HG02623 (cell line): Measurements from ENCODE around the gene ACAP3.

Experiments used
- ATAC-seq: cut with Tn5 transposase; IDR thresholded peaks from one replicate; pipeline ENCODE4 v1.9.1; 2021; ENCODE audit warnings: moderate library complexity; ENCODE audit not compliant: unreplicated experiment

ACAP3 gene

DNA sequence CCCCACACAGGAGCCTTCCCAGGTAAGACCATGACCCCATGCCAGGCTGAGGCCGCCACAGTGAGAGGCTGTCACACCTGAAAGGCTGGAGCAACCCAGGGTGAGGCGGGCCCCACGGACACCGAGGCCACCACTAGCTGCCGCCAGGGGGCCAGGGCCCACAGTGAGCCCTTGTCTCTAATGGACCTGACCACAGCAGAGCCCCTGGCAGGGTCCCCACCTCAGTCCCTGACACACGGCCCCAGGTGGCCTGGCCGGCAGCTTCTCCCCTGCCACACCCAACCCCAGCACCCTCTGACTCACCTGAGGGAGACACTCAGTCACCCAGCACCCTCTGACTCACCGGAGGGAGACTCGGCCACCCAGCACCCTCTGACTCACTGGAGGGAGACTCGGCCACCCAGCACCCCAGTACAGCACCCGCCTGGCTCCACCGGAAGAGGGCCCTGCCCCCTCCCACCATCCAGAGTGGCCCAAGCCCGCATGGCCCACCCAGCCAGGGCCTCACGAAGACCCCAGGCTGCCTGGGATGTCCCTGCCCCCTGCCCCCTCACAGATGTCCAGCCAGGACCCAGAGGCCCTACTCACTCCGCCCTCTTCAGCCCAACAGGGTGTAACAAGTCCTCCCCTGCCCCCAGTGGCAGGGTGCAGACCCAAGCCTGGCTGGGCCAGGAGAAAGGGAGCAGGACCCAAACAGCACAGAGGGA is 37.1 kb upstream of the ACAP3 start:
- ATAC-seq, result no peak

DNA sequence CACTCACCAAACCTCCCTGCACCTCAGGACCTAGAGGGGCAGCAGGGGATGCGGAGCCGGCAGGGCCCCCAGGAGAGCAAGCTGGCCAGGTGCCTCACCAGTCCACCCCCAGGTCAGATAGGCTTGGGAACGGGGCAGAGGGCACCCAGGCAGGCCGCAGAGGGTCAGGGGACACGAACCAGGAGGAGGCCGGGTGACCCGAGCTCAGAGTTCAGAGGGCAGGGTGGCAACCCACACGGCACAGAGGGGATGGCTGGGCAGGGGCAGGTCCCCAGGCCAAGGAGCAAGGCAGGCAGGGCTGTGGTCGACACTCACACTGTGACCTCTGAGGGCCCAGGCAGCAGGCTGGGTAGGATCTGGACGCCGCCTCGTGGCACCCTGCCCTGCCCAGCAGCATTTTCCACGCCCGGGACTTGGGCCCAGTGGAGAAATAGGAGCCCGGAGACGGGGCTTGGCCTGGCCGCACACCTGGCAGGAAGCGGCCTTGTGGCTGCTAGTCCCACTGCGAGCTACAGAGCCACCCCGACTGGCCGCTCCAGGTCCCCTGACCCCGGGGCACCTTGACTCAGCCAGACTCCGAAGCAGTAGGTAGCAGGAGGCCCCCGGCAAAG is 36.2 kb upstream of the ACAP3 start:
- ATAC-seq, result no peak

GRCh38 chr1:1342584-1343115 is 34.9 kb upstream of the ACAP3 start:
- ATAC-seq, result no peak

- no peak for ATAC-seq
Observed at GRCh38 chr1:1342061-1342562, 34.4 kb upstream of the ACAP3 start.

GRCh38 chr1:1341549-1342021 is 33.9 kb upstream of the ACAP3 start:
- ATAC-seq, result no peak

DNA sequence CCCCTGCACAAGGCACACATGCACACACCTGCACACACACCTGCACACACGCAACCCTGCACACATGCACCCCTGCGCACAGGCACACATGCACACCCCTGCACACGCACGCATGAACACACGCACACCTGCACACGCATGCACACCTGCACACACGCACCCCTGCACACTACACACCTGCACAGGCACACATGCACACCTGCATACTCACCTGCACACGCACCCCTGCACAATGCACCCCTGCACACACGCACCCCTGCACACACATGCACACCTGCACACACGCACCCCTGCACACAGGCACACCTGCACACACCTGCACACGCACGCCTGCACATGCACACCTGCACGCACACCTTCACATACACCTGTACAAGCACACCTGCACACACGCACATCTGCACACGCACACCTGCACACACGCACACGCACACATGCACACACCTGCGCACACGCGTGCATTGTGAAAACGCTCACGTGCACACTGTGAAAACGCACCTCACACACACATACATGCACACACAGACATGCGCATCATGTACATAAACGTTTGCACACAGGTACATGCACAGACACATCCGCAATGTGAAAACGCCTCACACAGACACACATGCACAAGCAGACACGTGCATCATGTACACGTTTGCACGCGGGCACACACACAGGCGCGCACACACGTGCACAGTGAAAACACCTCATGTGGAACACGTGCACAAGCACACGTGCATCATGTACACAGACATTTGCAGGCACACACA is 33.2 kb upstream of the ACAP3 start:
- no peak for ATAC-seq

DNA sequence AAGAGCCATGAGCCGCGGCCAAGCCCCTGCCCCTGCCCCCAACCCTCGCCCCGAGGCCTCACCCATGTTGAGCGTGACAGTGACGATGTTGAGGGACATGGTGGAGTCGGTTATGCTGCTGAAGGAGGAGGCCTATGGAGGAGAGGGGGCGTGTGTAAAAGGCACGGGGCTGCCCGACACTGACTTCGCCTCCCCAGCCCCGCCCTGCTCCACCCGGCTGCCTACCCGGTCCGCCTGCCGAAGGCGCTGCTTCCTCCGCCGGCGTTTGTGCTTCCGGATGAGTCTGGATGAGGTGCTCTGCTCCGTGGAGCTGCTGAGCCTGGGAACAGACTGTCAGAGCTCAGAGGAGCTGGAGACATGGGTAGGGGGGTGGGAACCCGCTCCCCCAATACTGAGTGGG is 32.5 kb upstream of the ACAP3 start:
- ATAC-seq, result no peak

DNA sequence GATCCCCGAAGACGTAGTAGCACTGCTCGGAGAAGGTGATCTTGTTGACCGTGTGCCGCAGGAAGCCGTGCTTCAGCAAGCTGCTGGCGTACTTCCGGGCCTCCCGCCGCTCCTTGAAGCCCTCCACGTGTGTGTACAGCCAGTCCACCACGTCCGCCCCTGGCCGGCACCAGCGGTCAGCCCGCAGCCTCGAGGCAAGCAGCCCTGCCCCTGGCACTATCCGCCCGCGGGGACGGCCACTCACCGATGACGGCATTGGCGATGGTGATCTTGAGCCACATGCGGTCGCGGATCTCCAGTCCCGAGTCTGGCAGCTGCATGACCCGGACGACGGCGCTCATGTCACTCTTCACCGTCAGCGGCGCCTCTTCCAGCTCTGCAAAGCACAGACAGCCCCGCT is 30.5 kb upstream of the ACAP3 start:
- no peak for ATAC-seq

- ATAC-seq, result no peak
Observed at GRCh38 chr1:1337793-1338147, 30.0 kb upstream of the ACAP3 start.

DNA sequence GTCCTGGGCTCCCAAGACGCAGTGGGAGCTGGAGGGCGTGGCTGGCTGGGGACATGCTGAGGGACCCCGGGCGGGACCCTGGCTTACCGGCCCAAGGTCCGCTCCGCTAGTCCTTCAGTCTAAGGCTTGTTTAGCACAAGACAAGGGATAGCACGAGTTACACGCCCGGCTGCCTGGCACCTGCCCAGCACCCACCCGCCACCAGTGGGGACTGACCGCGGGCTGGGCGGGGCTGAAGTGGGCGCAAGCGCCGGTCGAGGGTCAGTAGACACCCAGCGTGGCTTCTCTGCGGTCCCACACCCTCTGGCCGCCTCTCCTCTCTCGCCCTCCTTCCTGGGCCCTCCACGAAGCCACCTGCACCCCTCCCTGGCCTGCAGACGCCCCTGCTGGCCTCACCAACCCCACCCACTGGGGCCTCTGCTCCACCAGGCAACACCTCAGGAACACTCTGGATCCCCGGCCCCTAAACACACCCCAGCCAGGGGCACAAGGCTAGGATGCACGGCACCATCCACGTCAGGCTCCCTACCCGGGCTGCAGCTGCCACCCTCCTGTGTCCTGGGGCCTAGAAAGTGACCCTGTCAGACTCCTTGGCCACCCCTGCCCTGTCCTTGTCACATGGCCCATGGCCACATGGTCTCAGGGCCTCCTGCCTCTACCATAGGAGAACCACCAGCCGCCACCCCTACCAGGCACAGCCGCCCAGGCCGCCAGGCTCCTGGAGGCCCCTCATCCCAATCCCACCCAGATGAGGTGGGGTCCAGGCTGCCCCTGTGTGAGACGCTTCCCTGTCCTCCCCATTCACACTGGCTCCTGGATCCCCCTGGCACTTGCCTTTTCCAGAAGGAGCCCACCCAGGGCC is 29.4 kb upstream of the ACAP3 start:
- ATAC-seq, result no peak

GRCh38 chr1:1336446-1336845 is 28.7 kb upstream of the ACAP3 start:
- no peak for ATAC-seq

DNA sequence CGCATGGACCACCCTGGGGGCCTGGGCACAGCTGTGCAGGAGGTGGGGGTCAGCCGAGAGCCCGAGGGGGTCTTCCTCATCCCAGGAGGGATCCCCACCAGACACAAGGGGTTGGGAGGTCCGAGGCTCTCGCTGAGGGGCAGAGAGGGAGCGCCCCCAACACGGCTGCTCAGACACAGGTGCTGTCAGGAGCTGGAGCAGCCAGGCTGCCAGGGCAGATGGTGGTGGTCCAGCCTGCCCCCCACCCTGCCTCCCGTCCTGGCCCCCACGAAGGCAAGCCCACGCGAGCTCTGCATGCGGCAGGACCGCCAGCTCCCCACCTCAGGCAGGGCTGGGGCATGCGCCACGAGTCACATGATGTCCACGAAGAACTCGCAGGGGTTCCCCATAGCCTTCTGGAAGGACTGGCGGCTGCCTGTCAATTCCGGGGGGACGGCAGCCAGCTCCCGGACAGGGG is 28.1 kb upstream of the ACAP3 start:
- no peak for ATAC-seq

- ATAC-seq, result no peak
Observed at GRCh38 chr1:1335283-1335682, 27.6 kb upstream of the ACAP3 start.

DNA sequence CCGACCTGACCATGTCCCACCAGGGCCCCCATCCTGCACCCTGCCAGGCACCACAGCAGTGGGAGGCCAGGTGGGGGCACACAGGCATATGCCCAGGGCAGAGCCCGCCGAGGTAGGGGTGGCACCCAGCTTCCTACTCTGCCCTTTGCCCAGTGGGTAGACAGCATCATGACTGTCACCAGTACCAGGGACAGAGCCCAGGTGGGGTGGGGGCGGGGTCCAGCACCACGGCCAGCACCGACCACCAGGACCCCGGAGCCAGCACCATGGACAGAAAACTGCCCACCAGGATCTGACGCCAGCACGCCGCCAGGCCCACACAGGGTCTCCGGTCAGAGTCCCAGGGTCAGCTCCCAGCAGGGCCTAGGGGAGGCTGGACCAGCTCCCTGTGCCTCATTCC is 27.1 kb upstream of the ACAP3 start:
- ATAC-seq, result no peak

DNA sequence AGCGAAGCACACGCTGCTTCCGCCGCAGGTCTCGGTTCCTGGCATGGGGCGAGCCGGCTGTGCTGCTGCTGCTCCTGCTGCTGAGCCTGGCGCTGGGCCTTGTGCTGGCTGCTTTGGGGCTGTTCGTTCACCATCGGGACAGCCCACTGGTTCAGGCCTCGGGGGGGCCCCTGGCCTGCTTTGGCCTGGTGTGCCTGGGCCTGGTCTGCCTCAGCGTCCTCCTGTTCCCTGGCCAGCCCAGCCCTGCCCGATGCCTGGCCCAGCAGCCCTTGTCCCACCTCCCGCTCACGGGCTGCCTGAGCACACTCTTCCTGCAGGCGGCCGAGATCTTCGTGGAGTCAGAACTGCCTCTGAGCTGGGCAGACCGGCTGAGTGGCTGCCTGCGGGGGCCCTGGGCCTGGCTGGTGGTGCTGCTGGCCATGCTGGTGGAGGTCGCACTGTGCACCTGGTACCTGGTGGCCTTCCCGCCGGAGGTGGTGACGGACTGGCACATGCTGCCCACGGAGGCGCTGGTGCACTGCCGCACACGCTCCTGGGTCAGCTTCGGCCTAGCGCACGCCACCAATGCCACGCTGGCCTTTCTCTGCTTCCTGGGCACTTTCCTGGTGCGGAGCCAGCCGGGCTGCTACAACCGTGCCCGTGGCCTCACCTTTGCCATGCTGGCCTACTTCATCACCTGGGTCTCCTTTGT is 26.0 kb upstream of the ACAP3 start:
- no peak for ATAC-seq

DNA sequence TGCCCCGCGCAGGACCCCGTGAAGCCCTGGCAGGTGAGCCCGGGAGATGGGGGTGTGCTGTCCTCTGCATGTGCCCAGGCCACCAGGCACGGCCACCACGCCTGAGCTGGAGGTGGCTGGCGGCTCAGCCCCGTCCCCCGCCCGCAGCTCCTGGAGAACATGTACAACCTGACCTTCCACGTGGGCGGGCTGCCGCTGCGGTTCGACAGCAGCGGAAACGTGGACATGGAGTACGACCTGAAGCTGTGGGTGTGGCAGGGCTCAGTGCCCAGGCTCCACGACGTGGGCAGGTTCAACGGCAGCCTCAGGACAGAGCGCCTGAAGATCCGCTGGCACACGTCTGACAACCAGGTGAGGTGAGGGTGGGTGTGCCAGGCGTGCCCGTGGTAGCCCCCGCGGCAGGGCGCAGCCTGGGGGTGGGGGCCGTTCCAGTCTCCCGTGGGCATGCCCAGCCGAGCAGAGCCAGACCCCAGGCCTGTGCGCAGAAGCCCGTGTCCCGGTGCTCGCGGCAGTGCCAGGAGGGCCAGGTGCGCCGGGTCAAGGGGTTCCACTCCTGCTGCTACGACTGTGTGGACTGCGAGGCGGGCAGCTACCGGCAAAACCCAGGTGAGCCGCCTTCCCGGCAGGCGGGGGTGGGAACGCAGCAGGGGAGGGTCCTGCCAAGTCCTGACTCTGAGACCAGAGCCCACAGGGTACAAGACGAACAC is 25.2 kb upstream of the ACAP3 start:
- ATAC-seq, result no peak

- no peak for ATAC-seq
Observed at GRCh38 chr1:1332031-1332755, 24.5 kb upstream of the ACAP3 start.

DNA sequence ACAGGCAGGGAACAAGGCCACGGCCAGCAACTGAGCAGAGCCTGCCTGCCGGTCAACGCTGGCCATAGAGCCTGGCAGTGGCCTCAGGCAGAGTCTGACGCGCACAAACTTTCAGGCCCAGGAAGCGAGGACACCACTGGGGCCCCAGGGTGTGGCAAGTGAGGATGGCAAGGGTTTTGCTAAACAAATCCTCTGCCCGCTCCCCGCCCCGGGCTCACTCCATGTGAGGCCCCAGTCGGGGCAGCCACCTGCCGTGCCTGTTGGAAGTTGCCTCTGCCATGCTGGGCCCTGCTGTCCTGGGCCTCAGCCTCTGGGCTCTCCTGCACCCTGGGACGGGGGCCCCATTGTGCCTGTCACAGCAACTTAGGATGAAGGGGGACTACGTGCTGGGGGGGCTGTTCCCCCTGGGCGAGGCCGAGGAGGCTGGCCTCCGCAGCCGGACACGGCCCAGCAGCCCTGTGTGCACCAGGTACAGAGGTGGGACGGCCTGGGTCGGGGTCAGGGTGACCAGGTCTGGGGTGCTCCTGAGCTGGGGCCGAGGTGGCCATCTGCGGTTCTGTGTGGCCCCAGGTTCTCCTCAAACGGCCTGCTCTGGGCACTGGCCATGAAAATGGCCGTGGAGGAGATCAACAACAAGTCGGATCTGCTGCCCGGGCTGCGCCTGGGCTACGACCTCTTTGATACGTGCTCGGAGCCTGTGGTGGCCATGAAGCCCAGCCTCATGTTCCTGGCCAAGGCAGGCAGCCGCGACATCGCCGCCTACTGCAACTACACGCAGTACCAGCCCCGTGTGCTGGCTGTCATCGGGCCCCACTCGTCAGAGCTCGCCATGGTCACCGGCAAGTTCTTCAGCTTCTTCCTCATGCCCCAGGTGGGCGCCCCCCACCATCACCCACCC is 23.6 kb upstream of the ACAP3 start, which contains the start of gene TAS1R3:
TSS of gene TAS1R3 (plus strand) at position 213 of the 898 bp plus-strand sequence. CDS start at position 279, 66 bp downstream.
- no peak for ATAC-seq
